Stimulated activated CD4-positive, alpha-beta T cell treated with anti-CD3 and anti-CD28 coated beads, TNF-alpha, amount 100 ng/mL, for 1 hour (primary cell): Measurements from ENCODE around the gene RUNDC3A.
A peak's percentile ranks its signal among the peaks of the same experiment; 100 is the strongest.
"Not testable (repeated sequence)": the region's sequence is repeated elsewhere in the genome, so short reads cannot be mapped to it uniquely, and the experiment has no call there.

Source experiments
- DNase-seq, 3 donors: peaks; one replicate each; pipeline ENCODE4 v3.0.0-alpha.2; 2020; ENCODE audit warnings: low read depth in 3 of 3, low spot score in 1 of 3

RUNDC3A gene

DNA sequence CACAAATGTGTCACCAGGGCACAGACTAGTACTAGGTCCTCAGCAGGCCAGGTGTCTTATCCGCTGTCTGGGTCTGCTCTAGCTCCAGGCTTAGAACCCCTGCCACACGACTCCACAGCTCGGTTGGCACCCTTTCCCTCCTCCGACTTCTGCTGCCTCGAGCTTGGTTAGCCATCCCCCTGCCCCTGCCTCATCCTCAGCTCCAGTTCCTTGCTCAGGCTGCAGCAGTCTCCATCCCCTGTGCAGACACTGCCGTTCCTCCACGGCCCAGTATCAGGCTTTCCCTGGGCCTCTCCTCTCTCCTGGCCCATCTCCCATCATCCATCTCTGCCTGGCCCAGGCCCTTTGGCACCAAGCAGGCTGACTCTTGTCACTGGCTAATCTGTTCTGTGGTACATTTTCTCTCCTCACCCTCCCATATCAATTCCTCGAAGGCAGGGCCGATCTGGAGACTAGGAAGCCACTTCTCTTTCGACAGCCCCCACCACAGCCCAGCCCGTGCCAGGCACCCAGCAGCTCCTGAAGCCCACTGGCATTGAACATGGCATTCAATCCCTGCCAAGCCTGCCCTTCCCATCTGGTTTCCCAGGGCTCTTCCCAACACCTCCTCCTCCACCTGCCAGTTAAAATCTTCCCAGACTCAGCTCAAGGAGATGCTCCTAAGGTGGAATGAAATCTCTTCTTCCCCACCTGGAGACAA, 35.3 kb downstream of the RUNDC3A start:
- no peak for DNase-seq

GRCh38 chr17:44344939-44345453, 36.6 kb downstream of the RUNDC3A start, which contains the start of gene GRN:
Gene GRN (plus strand): TSS chr17:44345302. CDS start chr17:44349165, 3,863 bp downstream.
- DNase-seq: peak; percentile 60 to 68 (median 65)

DNA sequence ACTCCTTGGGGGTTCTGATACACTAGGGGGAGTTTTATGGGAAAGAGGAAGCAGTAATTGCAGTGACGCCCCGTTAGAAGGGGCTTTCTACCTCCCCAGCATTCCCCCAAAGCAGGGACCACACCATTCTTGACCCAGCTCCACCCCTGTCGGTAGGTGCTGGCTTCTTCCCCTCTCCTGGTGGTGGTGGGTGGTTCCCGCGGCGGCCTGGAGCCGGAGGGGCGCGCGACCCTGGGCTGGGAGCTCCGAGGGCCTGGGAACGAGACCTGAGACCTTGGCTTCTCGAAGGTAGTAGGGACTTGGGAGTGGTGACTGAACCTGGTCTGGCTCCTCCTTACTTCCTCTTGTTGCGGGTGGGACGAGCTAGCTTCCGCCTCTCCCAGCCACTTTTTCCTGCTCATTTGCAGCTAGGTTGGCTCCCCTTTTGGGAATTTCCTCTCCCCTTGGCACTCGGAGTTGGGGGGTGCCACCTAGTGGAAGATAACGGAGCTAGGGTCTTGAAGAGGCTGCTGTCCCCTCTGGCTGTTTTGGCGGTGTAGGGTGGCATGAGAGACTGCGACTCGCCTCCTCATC, 37.1 kb downstream of the RUNDC3A start:
- no peak for DNase-seq

GRCh38 chr17:44346064-44346844, 37.9 kb downstream of the RUNDC3A start:
- DNase-seq: no peak

GRCh38 chr17:44347206-44348055, 39.0 kb downstream of the RUNDC3A start:
- DNase-seq: not testable (repeated sequence)

- DNase-seq: no peak
Observed at GRCh38 chr17:44348234-44348987, 40.0 kb downstream of the RUNDC3A start.

GRCh38 chr17:44348988-44349364, 40.6 kb downstream of the RUNDC3A start:
- no peak for DNase-seq

DNA sequence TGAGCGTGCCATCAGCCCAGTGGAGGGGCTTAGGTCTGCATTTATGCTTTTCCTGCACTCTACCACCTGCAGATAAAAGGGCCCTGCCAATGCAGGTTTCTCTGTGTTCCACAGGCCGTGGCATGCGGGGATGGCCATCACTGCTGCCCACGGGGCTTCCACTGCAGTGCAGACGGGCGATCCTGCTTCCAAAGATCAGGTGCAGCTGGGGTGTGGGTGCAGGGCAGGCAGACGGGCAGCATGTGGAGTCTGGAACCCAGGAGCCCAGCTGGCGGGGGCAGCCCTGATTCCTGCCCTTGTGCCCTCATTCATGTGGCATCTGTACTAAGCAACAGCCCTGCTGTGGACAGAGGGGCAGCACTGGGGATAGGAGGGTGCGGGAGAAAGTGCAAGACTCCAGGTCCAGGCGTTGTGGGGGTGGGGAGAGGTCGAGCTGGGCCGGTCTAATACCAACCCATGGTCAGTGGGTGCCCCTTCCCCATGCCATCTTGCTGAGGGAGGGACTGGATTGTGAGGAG, 41.2 kb downstream of the RUNDC3A start:
- DNase-seq: no peak

DNA sequence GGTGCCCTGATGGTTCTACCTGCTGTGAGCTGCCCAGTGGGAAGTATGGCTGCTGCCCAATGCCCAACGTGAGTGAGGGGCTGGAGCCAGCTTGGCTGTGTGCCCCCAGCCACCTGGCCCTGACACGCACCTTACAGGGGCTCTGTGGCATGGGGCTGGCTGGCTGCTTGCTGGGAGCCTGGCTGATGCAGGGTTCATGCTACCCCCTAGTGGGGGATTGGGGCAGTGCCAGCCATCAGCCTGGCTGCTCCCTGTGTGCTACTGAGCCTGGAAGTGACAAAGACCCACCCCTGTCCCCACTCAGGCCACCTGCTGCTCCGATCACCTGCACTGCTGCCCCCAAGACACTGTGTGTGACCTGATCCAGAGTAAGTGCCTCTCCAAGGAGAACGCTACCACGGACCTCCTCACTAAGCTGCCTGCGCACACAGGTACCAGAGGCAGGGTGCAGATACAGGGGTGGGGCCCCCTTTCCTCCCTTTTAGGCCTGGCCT, 42.4 kb downstream of the RUNDC3A start:
- peak in 2 of 3 donors; percentile 47 to 66 for DNase-seq

GRCh38 chr17:44351464-44351863, 43.1 kb downstream of the RUNDC3A start:
- DNase-seq: no peak

DNA sequence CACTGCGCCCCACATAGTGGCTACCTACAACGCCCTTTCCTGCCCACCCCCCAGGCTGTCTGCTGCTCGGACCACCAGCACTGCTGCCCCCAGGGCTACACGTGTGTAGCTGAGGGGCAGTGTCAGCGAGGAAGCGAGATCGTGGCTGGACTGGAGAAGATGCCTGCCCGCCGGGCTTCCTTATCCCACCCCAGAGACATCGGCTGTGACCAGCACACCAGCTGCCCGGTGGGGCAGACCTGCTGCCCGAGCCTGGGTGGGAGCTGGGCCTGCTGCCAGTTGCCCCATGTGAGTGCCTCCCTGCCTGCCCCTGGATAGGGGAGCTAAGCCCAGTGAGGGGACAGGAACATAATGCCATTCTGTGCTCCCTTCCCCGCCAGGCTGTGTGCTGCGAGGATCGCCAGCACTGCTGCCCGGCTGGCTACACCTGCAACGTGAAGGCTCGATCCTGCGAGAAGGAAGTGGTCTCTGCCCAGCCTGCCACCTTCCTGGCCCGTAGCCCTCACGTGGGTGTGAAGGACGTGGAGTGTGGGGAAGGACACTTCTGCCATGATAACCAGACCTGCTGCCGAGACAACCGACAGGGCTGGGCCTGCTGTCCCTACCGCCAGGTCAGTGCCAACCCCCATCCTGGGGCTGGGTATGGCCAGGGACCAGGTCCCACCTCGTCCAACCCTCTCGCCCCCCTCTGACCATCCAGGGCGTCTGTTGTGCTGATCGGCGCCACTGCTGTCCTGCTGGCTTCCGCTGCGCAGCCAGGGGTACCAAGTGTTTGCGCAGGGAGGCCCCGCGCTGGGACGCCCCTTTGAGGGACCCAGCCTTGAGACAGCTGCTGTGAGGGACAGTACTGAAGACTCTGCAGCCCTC, 43.8 kb downstream of the RUNDC3A start:
- DNase-seq: no peak

GRCh38 chr17:44352828-44353671, 44.6 kb downstream of the RUNDC3A start:
- no peak for DNase-seq

GRCh38 chr17:44353672-44354331, 45.4 kb downstream of the RUNDC3A start:
- DNase-seq: no peak

DNA sequence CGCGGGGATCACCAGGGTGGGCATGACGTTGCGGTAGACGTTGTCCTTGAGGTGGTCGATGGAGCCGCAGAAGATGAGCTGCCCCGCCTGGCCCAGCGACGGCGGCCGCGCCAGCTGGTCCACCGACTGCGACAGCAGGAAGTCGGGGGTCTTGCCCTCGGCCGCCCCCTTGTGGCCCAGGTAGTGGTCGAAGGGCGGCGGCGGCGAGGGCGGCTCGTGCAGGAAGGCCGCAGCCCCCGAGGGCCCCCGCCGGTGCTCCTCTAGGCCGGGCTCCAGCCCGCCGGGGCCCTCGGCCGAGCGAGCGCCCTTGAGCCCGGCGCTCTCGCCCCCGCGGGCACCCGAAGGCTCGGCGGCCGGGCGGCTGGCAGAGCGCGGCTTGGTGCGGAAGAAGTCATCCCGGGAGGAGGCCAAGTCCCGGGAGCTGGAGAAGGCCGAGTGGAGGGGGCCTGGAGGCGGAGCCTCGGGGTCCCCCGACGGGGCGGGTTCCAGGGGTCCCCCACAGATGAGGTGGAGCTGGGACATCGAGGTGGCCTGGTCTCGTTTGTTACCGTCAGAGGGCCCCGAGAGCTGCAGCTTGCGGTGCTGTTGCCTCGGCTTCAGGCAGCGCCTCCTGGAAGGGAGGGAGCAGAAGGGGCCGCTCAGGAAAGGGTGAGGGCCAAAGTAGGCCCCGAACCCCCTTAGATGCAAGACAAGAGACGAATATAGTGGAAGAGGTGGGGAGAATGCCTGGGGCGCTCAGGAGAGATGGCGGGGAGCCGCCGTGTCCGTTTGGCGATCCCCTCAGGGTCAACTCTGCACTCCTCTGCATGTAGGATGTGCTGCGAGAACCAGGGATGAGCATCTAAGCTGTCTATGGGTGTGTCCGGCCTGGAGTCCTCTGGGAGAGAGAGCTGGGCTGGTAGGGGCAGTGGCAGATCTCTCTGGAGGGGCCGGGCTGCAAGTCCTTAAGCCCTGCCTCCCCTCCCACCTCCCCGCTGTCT, 46.5 kb downstream of the RUNDC3A start:
- peak in 1 of 3 donors; percentile 55 for DNase-seq

DNA sequence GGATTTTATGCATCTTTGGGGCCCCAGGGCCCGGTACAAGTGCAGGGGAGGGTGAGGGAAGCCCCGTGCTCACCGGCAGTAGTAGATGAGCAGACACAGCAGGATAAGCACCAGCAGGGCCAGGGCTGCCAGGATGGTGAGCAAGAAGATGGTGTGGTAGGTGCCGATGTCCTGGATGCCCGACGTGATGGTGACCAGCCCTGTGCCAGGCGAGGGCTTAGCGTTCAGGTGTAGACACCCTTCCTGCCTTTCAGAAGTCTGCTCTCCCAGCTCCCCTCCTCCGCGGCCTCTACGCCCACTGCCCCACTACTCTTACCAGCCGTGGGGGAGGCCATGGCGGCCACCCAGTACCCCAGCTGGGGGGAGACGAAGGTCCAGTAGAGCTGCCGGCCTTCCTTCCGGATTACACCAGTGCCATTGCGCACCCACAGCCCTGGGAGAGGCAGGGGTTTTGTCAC, 47.3 kb downstream of the RUNDC3A start:
- DNase-seq: no peak

GRCh38 chr17:44356241-44356640, 47.8 kb downstream of the RUNDC3A start:
- no peak for DNase-seq
